GM12878 (cell line): ENCODE measurements around the gene TPCN2. TPM values are rescaled to one million over a fixed set of nuclear protein-coding genes. Genes with fewer than 3 reads are reported as not detected.

Experiments used
- ATAC-seq: fragments of 200-7000 bp; cut with Tn5 transposase; 3 replicates; pipeline ENCODE4 v1.9.1; 2020; ENCODE audit warnings: mild to moderate bottlenecking, moderate library complexity
- BruUV-seq: library from RNA; stranded (reverse); fragments of 400-500 nt; replicated peaks from 2 replicates; lab custom pipeline; 2021; lab: Mats Ljungman, UMichigan
- CTCF ChIA-PET: fragments of 300-600 bp; sonication (Branson Sonifier 250); formaldehyde crosslinking; extraction: SDS; loops from one replicate; lab custom pipeline; 2021; ENCODE audit warnings: inconsistent platforms; lab: Yijun Ruan, JAX
- POLR2A ChIA-PET: fragments of 350-600 bp; formaldehyde crosslinking; extraction: SDS; loops from one replicate; lab custom pipeline; 2021; ENCODE audit warnings: inconsistent platforms; lab: Charles Lee
- RAD21 ChIA-PET: fragments of 300-600 bp; sonication (Branson Sonifier 250); formaldehyde crosslinking; loops from one replicate; lab custom pipeline; 2023; ENCODE audit warnings: antibody characterized with exemption; ENCODE audit not compliant: unreplicated experiment; lab: Charles Lee
- SMC1A ChIA-PET: fragments of 300-600 bp; sonication (Branson Sonifier 250); formaldehyde crosslinking; loops from one replicate; lab custom pipeline; 2023; ENCODE audit not compliant: unreplicated experiment, uncharacterized antibody; lab: Charles Lee
- DNase-seq: peaks from one replicate; pipeline ENCODE4 v3.0.0-alpha.2; 2011; ENCODE audit warnings: low read depth, low spot score
- FAIRE-seq: peaks from 3 replicates; lab custom pipeline; 2011; peaks lifted over from hg19 to GRCh38; lab: Jason Lieb, UNC
- H2AFZ ChIP-seq: 2 replicates; pipeline ENCODE4 v1.6.0; 2011; ENCODE audit warnings: low read depth, low read length, control low read depth; ENCODE audit not compliant: control insufficient read depth
- H3K27ac ChIP-seq: 2 replicates; pipeline ENCODE4 v1.5.1; 2011; ENCODE audit warnings: control low read depth; ENCODE audit not compliant: control insufficient read depth, insufficient read depth
- H3K27me3 ChIP-seq, 2 experiments: replicated peaks in 1 of 2; 2 replicates each; pipeline versions ENCODE4 v1.6.0 to v1.6.1; 2011; ENCODE audit warnings: low read length in 1 of 2; ENCODE audit not compliant: control insufficient read depth in 2 of 2, insufficient read depth in 2 of 2
- H3K36me3 ChIP-seq, 2 experiments: 2 replicates each; pipeline ENCODE4 v1.5.1; 2011; ENCODE audit warnings: low read length in 1 of 2; ENCODE audit not compliant: control insufficient read depth in 2 of 2, insufficient read depth in 2 of 2
- H3K4me1 ChIP-seq: 2 replicates; pipeline ENCODE4 v1.6.1; 2011; ENCODE audit warnings: mild to moderate bottlenecking, low read length, moderate library complexity, mixed read lengths; ENCODE audit not compliant: control insufficient read depth, insufficient read depth
- H3K4me2 ChIP-seq: 2 replicates; pipeline ENCODE4 v1.6.0; 2011; ENCODE audit warnings: control low read depth; ENCODE audit not compliant: control insufficient read depth, insufficient read depth
- H3K4me3 ChIP-seq: fragments of 200-600 bp; sonication (generic); 2 replicates; pipeline ENCODE4 v1.5.1; 2016
- H3K79me2 ChIP-seq: 2 replicates; pipeline ENCODE4 v1.6.0; 2011; ENCODE audit warnings: low read length; ENCODE audit not compliant: control insufficient read depth, insufficient read depth
- H3K9ac ChIP-seq: 2 replicates; pipeline ENCODE4 v1.8.0; 2011; ENCODE audit warnings: low read length, control low read depth, mixed read lengths; ENCODE audit not compliant: control insufficient read depth, insufficient read depth
- H3K9me3 ChIP-seq: replicated peaks from 3 replicates; pipeline ENCODE4 v1.5.1; 2011; ENCODE audit warnings: mild to moderate bottlenecking, low read length; ENCODE audit not compliant: control insufficient read depth, insufficient read depth
- H4K20me1 ChIP-seq: 2 replicates; pipeline ENCODE4 v1.6.0; 2011; ENCODE audit not compliant: control insufficient read depth, insufficient read depth
- CBX5 ChIP-seq: sonication (generic); IDR thresholded peaks from 2 replicates; pipeline ENCODE4 v1.6.1; 2016; ENCODE audit warnings: low read depth, moderate library complexity, mild to moderate bottlenecking, inconsistent platforms
- SIX5 ChIP-seq: IDR thresholded peaks from 2 replicates; pipeline ENCODE4 v1.6.1; 2011; ENCODE audit warnings: mild to moderate bottlenecking, low read depth, low read length, moderate library complexity; ENCODE audit not compliant: severe bottlenecking
- SP1 ChIP-seq: IDR thresholded peaks from one replicate; pipeline ENCODE4 v1.6.1; 2011; ENCODE audit warnings: low read depth, low read length
- STAT1 ChIP-seq: fragments of 450-650 bp; conservative IDR thresholded peaks from 2 replicates; pipeline ENCODE4 v1.6.1; 2014; ENCODE audit warnings: antibody characterized with exemption, mild to moderate bottlenecking
- YBX1 ChIP-seq: fragments of 450-650 bp; IDR thresholded peaks from 2 replicates; pipeline ENCODE4 v1.6.1; 2016; ENCODE audit warnings: antibody characterized with exemption
- WGBS: methylation state at CpG from one replicate; pipeline ENCODE4 v1.1.6; 2016; ENCODE audit warnings: low lambda C conversion rate; ENCODE audit not compliant: insufficient replicate concordance, insufficient coverage; ENCODE audit errors: missing lambda C conversion rate; 5-methylcytosine and 5-hydroxymethylcytosine counted together
- in situ Hi-C: fragments of 300-500 bp; cut with MboI; formaldehyde crosslinking; loops from 9 replicates; pipeline ENCODE4 v1.14.3; 2018; ENCODE audit warnings: mixed read lengths
- intact Hi-C: fragments of 100-400 bp; cut with micrococcal nuclease; formaldehyde crosslinking; loops from one replicate; pipeline ENCODE4 v1.14.2; 2022; ENCODE audit not compliant: unreplicated experiment
- polyA plus RNA-seq, 11 experiments: library from polyadenylated mRNA; depleted of rRNA in 4 of 11; unstranded in 6 of 11; stranded (reverse) in 5 of 11; fragments of >200 nt; fragmentation: Nextera tagmentation in 4 of 11; fragmentation: Illumina TruSeq in 1 of 11; extraction: Ambion mirVana in 4 of 11; extraction: Trizol in 1 of 11; gene quantifications; 1 replicate in 1 of 11; 2 replicates in 10 of 11; pipeline versions ENCODE4 v1.2.1 to v1.2.3, GENCODE V29; 2011 to 2016; ENCODE audit warnings: inconsistent platforms in 2 of 11, missing spikeins in 2 of 11, low read depth in 1 of 11
- total RNA-seq, 4 experiments: library from RNA; depleted of rRNA in 3 of 4; stranded (reverse); fragments of >200 nt in 3 of 4; fragmentation: Illumina TruSeq in 1 of 4; extraction: Trizol in 1 of 4; gene quantifications; 2 replicates each; pipeline versions ENCODE4 v1.2.1 to v1.2.3, GENCODE V29; 2013 to 2021
- TF ChIP-seq, protein P1 (sequence below): fragments of 450-650 bp; IDR thresholded peaks from 2 replicates; pipeline ENCODE4 v1.6.1; 2014; ENCODE audit warnings: mild to moderate bottlenecking
- TF ChIP-seq, protein P2 (sequence below): IDR thresholded peaks from 2 replicates; pipeline ENCODE4 v1.6.1; 2012; ENCODE audit warnings: low read depth, low read length, improper control_type of control experiment

TPCN2 gene
- total and polyA plus RNA-seq, 10 of the 15 experiments (the other 5 are each of a cell fraction or from before 2014, with no cell fraction given) = 1.7 to 18.4 (median 8.4) TPM

- ATAC-seq (no peak), FAIRE-seq (no peak), DNase-seq (no peak)
- no peak overlapping the region for H3K9ac ChIP-seq
- intact Hi-C loops = no loop called here
- no peak overlapping the region for H3K27ac ChIP-seq
- ChIA-PET RAD21 (no interaction called here), SMC1A (no interaction called here), CTCF (interaction anchor here (0.6 kb wide), 1 partner anchor 308 kb away, joined by 3 read pairs; no protein-coding TSS in a partner anchor), POLR2A (no interaction called here)
- in situ Hi-C loops = no loop called here
- H3K79me2 ChIP-seq = peaks cover 5% of the 10 kb centered on the region
- WGBS = 79% methylated on average over 8 of the region's 10 CpGs
- no peaks in the 10 kb centered on the region for H3K36me3 ChIP-seq
- H3K27me3 ChIP-seq = no peaks in the 10 kb centered on the region
- no peak overlapping the region for H3K4me3 ChIP-seq
- H4K20me1 ChIP-seq = no peaks in the 10 kb centered on the region
- H3K4me2 ChIP-seq = no peak overlapping the region
- BruUV-seq = no TSS peak
- H2AFZ ChIP-seq = no peak overlapping the region
- peaks cover 9% of the 10 kb centered on the region; the same call in 2 of the 3 replicates for H3K9me3 ChIP-seq
- TF ChIP-seq YBX1 = no peak
- TF ChIP-seq, protein P1, sequence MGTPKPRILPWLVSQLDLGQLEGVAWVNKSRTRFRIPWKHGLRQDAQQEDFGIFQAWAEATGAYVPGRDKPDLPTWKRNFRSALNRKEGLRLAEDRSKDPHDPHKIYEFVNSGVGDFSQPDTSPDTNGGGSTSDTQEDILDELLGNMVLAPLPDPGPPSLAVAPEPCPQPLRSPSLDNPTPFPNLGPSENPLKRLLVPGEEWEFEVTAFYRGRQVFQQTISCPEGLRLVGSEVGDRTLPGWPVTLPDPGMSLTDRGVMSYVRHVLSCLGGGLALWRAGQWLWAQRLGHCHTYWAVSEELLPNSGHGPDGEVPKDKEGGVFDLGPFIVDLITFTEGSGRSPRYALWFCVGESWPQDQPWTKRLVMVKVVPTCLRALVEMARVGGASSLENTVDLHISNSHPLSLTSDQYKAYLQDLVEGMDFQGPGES = no peak
- TF ChIP-seq SIX5 = no peak
- no peak for TF ChIP-seq STAT1
- TF ChIP-seq CBX5 = no peak
- TF ChIP-seq SP1 = no peak
- TF ChIP-seq, protein P2, sequence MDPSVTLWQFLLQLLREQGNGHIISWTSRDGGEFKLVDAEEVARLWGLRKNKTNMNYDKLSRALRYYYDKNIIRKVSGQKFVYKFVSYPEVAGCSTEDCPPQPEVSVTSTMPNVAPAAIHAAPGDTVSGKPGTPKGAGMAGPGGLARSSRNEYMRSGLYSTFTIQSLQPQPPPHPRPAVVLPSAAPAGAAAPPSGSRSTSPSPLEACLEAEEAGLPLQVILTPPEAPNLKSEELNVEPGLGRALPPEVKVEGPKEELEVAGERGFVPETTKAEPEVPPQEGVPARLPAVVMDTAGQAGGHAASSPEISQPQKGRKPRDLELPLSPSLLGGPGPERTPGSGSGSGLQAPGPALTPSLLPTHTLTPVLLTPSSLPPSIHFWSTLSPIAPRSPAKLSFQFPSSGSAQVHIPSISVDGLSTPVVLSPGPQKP = no peak
- peaks cover 30% of the 10 kb centered on the region for H3K4me1 ChIP-seq
Observed at GRCh38 chr11:69151836-69152235, 103.1 kb downstream of the TPCN2 start.
